ENCODE results near the gene CACNA2D3. TPM values are rescaled to one million over a fixed set of nuclear protein-coding genes. Genes with fewer than 3 reads are reported as not detected.

CACNA2D3 gene
- total RNA-seq, 1 donor from 2014 or later, result 2.5 TPM

DNA sequence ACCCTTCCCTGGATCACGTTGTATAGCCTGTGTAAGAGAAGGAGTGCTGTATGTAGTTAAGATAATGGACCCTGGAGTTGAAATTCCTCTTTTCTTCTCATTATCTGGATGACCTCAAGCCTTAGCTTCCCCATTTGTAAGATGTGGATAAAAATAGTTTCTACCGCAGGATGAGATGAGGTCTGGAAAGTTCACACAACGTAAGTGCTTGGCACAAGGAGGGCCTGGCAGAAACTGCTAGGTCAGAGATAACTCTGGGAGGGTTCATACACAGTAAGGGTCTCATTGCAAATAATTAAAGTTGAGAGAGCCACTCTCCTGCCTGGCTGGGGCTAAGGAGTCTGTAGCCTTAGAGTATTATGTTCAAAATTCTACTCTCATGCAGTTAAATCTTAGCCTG is 591.1 kb downstream of the CACNA2D3 start:
- TF ChIP-seq, protein P1, sequence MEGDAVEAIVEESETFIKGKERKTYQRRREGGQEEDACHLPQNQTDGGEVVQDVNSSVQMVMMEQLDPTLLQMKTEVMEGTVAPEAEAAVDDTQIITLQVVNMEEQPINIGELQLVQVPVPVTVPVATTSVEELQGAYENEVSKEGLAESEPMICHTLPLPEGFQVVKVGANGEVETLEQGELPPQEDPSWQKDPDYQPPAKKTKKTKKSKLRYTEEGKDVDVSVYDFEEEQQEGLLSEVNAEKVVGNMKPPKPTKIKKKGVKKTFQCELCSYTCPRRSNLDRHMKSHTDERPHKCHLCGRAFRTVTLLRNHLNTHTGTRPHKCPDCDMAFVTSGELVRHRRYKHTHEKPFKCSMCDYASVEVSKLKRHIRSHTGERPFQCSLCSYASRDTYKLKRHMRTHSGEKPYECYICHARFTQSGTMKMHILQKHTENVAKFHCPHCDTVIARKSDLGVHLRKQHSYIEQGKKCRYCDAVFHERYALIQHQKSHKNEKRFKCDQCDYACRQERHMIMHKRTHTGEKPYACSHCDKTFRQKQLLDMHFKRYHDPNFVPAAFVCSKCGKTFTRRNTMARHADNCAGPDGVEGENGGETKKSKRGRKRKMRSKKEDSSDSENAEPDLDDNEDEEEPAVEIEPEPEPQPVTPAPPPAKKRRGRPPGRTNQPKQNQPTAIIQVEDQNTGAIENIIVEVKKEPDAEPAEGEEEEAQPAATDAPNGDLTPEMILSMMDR (conservative IDR thresholded peaks at IDR 0.05), result no peak
- Mint-ChIP-seq H3K27me3 (peaks cover 2% of the 10 kb centered on the region), H3K4me1 (ENCODE audit: unreplicated experiment) (no peaks in the 10 kb centered on the region), H3K36me3 (no peaks in the 10 kb centered on the region), H3K4me3 (no peak overlapping the region), H3K27ac (no peak overlapping the region), H3K9me3 (peaks cover 4% of the 10 kb centered on the region)
- no peak for DNase-seq (ENCODE audit: extremely low spot score, unreplicated experiment)

DNA sequence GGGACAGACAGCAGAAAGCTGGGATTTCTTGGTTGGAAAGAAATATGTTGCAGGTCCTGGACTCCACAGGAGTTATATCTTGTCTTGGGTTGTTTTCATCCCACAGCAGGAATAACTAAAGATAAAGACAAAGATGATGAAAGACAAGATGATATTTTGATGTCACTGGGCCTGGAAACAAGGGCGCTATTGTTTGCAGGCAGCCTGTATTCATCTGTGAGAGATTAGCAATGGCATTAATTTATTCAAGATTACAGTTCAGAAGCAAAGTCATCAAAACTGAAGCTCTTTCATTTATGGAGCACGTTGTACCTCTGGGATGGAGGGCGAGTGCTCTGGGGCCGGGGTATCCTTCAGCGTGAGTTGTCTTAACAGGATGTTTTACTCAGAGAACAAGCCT is 591.7 kb downstream of the CACNA2D3 start:
- Mint-ChIP-seq H3K9me3 (peaks cover 4% of the 10 kb centered on the region), H3K4me3 (no peak overlapping the region), H3K27me3 (peaks cover 2% of the 10 kb centered on the region), H3K4me1 (ENCODE audit: unreplicated experiment) (no peaks in the 10 kb centered on the region), H3K36me3 (no peaks in the 10 kb centered on the region), H3K27ac (no peak overlapping the region)
- no peak for DNase-seq (ENCODE audit: extremely low spot score, unreplicated experiment)
- TF ChIP-seq, protein P1 (conservative IDR thresholded peaks at IDR 0.05), result no peak

DNA sequence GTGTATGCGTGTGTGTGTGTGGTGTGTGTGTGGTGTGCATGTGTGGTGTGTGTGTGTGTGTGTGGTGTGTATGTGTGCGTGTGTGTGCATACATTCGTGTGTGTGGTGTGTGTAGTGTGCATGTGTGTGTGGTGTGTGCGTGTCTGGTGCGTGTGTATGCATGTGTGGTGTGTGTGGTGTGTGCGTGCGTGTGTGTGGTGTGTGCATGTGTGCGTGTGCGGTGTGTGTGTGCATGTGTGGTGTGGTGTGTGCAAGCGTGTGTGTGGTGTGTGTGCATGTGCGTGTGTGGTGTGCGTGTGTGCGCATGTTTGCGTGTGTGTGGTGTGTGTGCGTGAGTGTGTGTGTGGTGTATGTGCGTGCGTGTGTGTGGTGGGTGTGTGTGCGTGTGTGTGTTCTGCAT is 595.2 kb downstream of the CACNA2D3 start:
- Mint-ChIP-seq H3K27me3 (peaks cover 2% of the 10 kb centered on the region), H3K27ac (no peak overlapping the region), H3K4me1 (ENCODE audit: unreplicated experiment) (no peaks in the 10 kb centered on the region), H3K9me3 (peaks cover 4% of the 10 kb centered on the region), H3K4me3 (no peak overlapping the region), H3K36me3 (no peaks in the 10 kb centered on the region)
- TF ChIP-seq, protein P1 (conservative IDR thresholded peaks at IDR 0.05), result no peak
- no peak for DNase-seq (ENCODE audit: extremely low spot score, unreplicated experiment)

DNA sequence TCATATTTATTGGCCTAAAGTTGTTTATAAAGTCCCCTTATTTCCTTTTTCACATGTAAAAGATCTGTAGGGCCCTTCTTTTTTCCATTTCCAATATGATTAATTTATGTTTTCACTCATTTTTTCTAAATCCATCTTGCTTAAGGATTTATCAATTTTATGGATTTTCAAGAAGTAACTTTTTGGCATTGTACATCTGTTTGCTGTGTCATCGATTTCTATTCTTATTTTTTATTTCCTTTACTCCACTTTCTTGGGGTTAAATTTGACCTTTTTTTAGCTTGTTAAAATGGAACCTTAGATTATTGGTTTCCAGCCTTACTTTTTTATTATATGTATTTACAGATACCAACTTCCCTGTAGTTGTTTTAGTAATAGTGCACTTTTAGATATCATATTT is 597.6 kb downstream of the CACNA2D3 start:
- DNase-seq (ENCODE audit: extremely low spot score, unreplicated experiment), result no peak
- no peaks in the 10 kb centered on the region for H3K36me3 Mint-ChIP-seq
- no peak overlapping the region for H3K27ac Mint-ChIP-seq
- TF ChIP-seq, protein P1 (conservative IDR thresholded peaks at IDR 0.05), result no peak
- H3K4me1 Mint-ChIP-seq (ENCODE audit: unreplicated experiment), result no peaks in the 10 kb centered on the region
- no peak overlapping the region for H3K4me3 Mint-ChIP-seq
- no peaks in the 10 kb centered on the region for H3K9me3 Mint-ChIP-seq
- peaks cover 10% of the 10 kb centered on the region for H3K27me3 Mint-ChIP-seq

DNA sequence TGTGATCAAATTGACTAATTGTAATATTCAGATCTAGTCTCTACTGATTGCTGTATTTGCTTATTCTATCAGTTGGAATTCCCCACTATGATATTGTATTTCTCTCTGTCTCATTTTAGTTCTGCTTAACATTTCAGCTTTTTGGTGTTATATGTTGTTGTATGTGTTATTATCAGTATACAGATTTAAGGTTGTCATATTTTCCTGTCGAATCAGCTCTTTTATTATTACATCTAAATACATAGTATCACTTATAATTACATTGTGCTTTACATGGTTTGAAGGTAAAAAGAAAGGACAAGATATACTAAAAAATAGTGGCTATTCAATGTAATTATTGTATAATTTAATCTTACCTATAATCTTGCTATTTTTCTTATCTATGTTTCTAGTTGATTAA is 598.3 kb downstream of the CACNA2D3 start:
- H3K4me1 Mint-ChIP-seq (ENCODE audit: unreplicated experiment), result no peaks in the 10 kb centered on the region
- no peak overlapping the region for H3K4me3 Mint-ChIP-seq
- no peak for DNase-seq (ENCODE audit: extremely low spot score, unreplicated experiment)
- TF ChIP-seq, protein P1 (conservative IDR thresholded peaks at IDR 0.05), result no peak
- peaks cover 10% of the 10 kb centered on the region for H3K27me3 Mint-ChIP-seq
- no peaks in the 10 kb centered on the region for H3K36me3 Mint-ChIP-seq
- H3K9me3 Mint-ChIP-seq, result no peaks in the 10 kb centered on the region
- H3K27ac Mint-ChIP-seq, result no peak overlapping the region
